HL-60 (cell line): Measurements from ENCODE around the gene AKAP8L.
A peak's percentile ranks its signal among the peaks of the same experiment; 100 is the strongest.

Experiments used
- DNase-seq, 2 experiments: peaks; one replicate each; pipeline ENCODE4 v3.0.0-alpha.2; 2010 to 2020; ENCODE audit warnings: low read depth in 1 of 2, low spot score in 1 of 2
- H3K27ac ChIP-seq: fragments of 250-450 bp; sonication (Bioruptor Pico); replicated peaks from 2 replicates; pipeline ENCODE4 v1.5.1; 2020; ENCODE audit warnings: mild to moderate bottlenecking, moderate library complexity
- H3K27me3 ChIP-seq: fragments of 250-450 bp; sonication (Bioruptor Pico); 2 replicates; pipeline ENCODE4 v1.5.1; 2021; ENCODE audit warnings: mild to moderate bottlenecking, moderate library complexity; ENCODE audit not compliant: insufficient read depth, poor library complexity, severe bottlenecking
- H3K4me3 ChIP-seq: replicated peaks from 2 replicates; pipeline ENCODE4 v1.5.1; 2011; ENCODE audit warnings: mild to moderate bottlenecking, control low read depth, low read length; ENCODE audit not compliant: insufficient read depth
- GABPA ChIP-seq: IDR thresholded peaks from 2 replicates; pipeline ENCODE4 v1.6.1; 2012; ENCODE audit warnings: low read depth
- POLR2AphosphoS5 ChIP-seq: IDR thresholded peaks from 2 replicates; pipeline ENCODE4 v1.6.1; 2012; ENCODE audit warnings: low read depth
- SPI1 ChIP-seq: IDR thresholded peaks from 2 replicates; pipeline ENCODE4 v1.6.1; 2012; ENCODE audit warnings: low read depth, mild to moderate bottlenecking, borderline replicate concordance
- TF ChIP-seq, protein P1 (sequence below): IDR thresholded peaks from 2 replicates; pipeline ENCODE4 v1.6.1; 2012; ENCODE audit warnings: low read depth; ENCODE audit not compliant: insufficient replicate concordance
- TF ChIP-seq, protein P2 (sequence below): IDR thresholded peaks from one replicate; pipeline ENCODE4 v1.5.1; 2011; ENCODE audit warnings: low read length, control low read depth, inconsistent platforms; ENCODE audit not compliant: insufficient read depth

AKAP8L gene

DNA sequence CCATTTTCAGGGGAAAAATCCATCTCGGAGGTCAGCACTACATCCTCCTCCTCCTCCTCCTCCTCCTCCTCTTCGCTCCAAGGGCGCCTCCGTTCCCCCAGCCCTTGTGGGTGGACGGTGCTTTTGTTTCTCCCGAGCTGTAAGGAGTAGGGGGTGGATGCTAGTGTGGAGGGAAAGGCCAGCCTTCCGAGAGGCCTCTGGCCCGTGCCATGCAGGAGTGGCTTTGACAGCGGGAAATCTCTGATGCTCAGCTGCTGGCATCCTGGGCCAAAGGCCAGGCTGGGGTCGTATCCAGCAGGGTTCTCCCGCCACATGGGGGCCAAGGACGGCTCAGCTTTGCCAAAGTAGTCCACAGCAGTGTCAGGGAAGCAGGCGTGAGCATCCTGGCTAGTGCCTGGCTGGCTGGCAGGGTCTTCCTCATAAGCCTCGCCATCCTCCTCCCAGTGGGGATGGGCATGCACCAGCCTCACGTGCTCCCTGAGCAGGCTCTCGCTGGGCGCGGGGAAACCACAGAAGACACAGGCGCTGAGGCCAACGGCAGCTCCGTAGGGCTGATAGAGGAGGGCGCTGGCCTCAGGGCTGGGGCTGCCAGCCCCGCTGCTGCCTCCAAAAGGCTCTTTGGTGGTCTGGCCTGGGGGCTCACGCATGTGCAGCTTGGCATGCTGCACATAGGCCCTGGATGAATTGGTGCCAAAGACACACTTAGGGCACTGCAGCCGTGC, 20.5 kb upstream of the AKAP8L start:
- Histone ChIP-seq H3K27me3 (no peaks in the 10 kb centered on the region), H3K27ac (no peak overlapping the region), H3K4me3 (no peak overlapping the region)
- TF ChIP-seq, protein P1, sequence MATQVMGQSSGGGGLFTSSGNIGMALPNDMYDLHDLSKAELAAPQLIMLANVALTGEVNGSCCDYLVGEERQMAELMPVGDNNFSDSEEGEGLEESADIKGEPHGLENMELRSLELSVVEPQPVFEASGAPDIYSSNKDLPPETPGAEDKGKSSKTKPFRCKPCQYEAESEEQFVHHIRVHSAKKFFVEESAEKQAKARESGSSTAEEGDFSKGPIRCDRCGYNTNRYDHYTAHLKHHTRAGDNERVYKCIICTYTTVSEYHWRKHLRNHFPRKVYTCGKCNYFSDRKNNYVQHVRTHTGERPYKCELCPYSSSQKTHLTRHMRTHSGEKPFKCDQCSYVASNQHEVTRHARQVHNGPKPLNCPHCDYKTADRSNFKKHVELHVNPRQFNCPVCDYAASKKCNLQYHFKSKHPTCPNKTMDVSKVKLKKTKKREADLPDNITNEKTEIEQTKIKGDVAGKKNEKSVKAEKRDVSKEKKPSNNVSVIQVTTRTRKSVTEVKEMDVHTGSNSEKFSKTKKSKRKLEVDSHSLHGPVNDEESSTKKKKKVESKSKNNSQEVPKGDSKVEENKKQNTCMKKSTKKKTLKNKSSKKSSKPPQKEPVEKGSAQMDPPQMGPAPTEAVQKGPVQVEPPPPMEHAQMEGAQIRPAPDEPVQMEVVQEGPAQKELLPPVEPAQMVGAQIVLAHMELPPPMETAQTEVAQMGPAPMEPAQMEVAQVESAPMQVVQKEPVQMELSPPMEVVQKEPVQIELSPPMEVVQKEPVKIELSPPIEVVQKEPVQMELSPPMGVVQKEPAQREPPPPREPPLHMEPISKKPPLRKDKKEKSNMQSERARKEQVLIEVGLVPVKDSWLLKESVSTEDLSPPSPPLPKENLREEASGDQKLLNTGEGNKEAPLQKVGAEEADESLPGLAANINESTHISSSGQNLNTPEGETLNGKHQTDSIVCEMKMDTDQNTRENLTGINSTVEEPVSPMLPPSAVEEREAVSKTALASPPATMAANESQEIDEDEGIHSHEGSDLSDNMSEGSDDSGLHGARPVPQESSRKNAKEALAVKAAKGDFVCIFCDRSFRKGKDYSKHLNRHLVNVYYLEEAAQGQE, result no peak
- TF ChIP-seq GABPA (no peak), POLR2AphosphoS5 (no peak), SPI1 (no peak)
- TF ChIP-seq, protein P2, sequence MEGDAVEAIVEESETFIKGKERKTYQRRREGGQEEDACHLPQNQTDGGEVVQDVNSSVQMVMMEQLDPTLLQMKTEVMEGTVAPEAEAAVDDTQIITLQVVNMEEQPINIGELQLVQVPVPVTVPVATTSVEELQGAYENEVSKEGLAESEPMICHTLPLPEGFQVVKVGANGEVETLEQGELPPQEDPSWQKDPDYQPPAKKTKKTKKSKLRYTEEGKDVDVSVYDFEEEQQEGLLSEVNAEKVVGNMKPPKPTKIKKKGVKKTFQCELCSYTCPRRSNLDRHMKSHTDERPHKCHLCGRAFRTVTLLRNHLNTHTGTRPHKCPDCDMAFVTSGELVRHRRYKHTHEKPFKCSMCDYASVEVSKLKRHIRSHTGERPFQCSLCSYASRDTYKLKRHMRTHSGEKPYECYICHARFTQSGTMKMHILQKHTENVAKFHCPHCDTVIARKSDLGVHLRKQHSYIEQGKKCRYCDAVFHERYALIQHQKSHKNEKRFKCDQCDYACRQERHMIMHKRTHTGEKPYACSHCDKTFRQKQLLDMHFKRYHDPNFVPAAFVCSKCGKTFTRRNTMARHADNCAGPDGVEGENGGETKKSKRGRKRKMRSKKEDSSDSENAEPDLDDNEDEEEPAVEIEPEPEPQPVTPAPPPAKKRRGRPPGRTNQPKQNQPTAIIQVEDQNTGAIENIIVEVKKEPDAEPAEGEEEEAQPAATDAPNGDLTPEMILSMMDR, result no peak
- DNase-seq, result peak in 1 of 2 experiments; percentile 55

DNA sequence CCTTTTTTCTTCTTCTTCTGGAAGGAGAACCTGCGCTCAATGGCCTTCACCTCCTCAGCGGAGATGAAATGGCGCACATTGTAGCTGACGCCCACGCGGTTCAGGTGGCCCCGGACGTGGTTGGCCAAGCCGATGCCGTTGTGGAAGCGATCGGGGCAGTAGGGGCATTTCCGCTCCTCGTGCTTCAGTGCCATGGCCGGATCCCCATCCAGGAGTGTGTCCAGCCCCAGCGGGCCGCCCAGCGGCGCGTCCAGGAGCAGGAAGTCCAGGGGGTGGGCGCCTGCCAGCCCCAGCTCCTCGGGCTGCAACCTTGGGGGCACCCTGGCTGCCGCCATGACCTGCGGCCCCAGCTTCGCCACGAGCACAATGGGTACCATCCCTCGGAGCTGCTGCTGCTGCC, 19.8 kb upstream of the AKAP8L start:
- TF ChIP-seq SPI1, result no peak
- TF ChIP-seq, protein P1, result no peak
- TF ChIP-seq, protein P2, result no peak
- no peak for TF ChIP-seq GABPA
- no peak for TF ChIP-seq POLR2AphosphoS5
- Histone ChIP-seq H3K4me3 (no peak overlapping the region), H3K27ac (no peak overlapping the region), H3K27me3 (no peaks in the 10 kb centered on the region)
- no peak for DNase-seq

DNA sequence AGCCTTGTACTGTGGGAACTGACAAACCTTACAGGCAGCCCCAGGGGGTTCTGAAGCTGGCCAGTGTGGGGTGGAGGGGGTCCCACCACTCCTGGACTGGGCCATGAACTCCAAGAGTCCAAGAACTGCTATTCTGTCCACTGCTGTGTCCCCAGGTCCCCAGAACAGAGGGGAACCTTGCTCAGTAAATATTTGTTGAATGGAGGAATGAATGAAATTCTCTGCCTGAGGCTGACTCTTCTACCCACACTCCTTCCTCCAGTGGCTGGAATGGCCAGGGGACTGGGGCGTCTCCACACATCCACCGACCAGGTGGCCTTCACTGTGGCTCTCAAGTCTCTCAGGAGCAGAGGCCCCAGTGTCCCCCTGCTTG, 19.3 kb upstream of the AKAP8L start:
- Histone ChIP-seq H3K4me3 (no peak overlapping the region), H3K27me3 (no peaks in the 10 kb centered on the region), H3K27ac (no peak overlapping the region)
- DNase-seq, result no peak
- TF ChIP-seq, protein P2, result no peak
